Inflammatory macrophage treated with lipopolysaccharide for 4 hours (primary cell): Measurements from ENCODE around the gene HOXD8.

Source experiments
- DNase-seq: peaks from one replicate; pipeline ENCODE4 v3.0.0-alpha.2; 2020

HOXD8 gene

GRCh38 chr2:176130957-176131847 is 1.7 kb downstream of the HOXD8 start:
- no peak for DNase-seq

- no peak for DNase-seq
Measured at GRCh38 chr2:176131848-176132158, 2.3 kb downstream of the HOXD8 start.

- peak; percentile 29 for DNase-seq
Measured at GRCh38 chr2:176132205-176133171, 3.0 kb downstream of the HOXD8 start.

- no peak for DNase-seq
Measured at GRCh38 chr2:176133389-176133788, 3.9 kb downstream of the HOXD8 start.

GRCh38 chr2:176134035-176134434 is 4.5 kb downstream of the HOXD8 start:
- no peak for DNase-seq

- DNase-seq, result no peak
Measured at GRCh38 chr2:176135035-176135440, 5.5 kb downstream of the HOXD8 start.

GRCh38 chr2:176136374-176137251 is 7.1 kb downstream of the HOXD8 start:
- DNase-seq, result no peak

GRCh38 chr2:176137252-176137580 is 7.7 kb downstream of the HOXD8 start:
- no peak for DNase-seq

GRCh38 chr2:176137906-176138305 is 8.4 kb downstream of the HOXD8 start:
- no peak for DNase-seq

GRCh38 chr2:176138526-176138922 is 9.0 kb downstream of the HOXD8 start:
- DNase-seq, result no peak

- no peak for DNase-seq
Measured at GRCh38 chr2:176138923-176139660, 9.6 kb downstream of the HOXD8 start.

GRCh38 chr2:176139661-176140512 is 10.4 kb downstream of the HOXD8 start:
- DNase-seq, result no peak

GRCh38 chr2:176140513-176141317 is 11.2 kb downstream of the HOXD8 start:
- DNase-seq, result peak; percentile 27

GRCh38 chr2:176142281-176142680 is 12.8 kb downstream of the HOXD8 start:
- DNase-seq, result no peak

GRCh38 chr2:176145085-176145969 is 15.8 kb downstream of the HOXD8 start:
- no peak for DNase-seq

GRCh38 chr2:176146101-176146500 is 16.6 kb downstream of the HOXD8 start:
- no peak for DNase-seq

GRCh38 chr2:176146645-176147044 is 17.1 kb downstream of the HOXD8 start:
- no peak for DNase-seq

GRCh38 chr2:176147210-176147799 is 17.8 kb downstream of the HOXD8 start:
- DNase-seq, result no peak
